ENCODE measurements around the gene ARHGAP42.
"Not testable (repeated sequence)": the region's sequence is repeated elsewhere in the genome, so short reads cannot be mapped to it uniquely, and the experiment has no call there.

ARHGAP42 gene

GRCh38 chr11:100646545-100646944 lies 40.5 kb upstream of the ARHGAP42 start:
- no peak for DNase-seq (ENCODE audit: low read depth)
- no peak overlapping the region for H3K4me3 ChIP-seq (ENCODE audit: low read length)
- TF ChIP-seq, protein P1, sequence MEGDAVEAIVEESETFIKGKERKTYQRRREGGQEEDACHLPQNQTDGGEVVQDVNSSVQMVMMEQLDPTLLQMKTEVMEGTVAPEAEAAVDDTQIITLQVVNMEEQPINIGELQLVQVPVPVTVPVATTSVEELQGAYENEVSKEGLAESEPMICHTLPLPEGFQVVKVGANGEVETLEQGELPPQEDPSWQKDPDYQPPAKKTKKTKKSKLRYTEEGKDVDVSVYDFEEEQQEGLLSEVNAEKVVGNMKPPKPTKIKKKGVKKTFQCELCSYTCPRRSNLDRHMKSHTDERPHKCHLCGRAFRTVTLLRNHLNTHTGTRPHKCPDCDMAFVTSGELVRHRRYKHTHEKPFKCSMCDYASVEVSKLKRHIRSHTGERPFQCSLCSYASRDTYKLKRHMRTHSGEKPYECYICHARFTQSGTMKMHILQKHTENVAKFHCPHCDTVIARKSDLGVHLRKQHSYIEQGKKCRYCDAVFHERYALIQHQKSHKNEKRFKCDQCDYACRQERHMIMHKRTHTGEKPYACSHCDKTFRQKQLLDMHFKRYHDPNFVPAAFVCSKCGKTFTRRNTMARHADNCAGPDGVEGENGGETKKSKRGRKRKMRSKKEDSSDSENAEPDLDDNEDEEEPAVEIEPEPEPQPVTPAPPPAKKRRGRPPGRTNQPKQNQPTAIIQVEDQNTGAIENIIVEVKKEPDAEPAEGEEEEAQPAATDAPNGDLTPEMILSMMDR (conservative IDR thresholded peaks at IDR 0.05; ENCODE audit: low read depth, low read length): no peak

DNA sequence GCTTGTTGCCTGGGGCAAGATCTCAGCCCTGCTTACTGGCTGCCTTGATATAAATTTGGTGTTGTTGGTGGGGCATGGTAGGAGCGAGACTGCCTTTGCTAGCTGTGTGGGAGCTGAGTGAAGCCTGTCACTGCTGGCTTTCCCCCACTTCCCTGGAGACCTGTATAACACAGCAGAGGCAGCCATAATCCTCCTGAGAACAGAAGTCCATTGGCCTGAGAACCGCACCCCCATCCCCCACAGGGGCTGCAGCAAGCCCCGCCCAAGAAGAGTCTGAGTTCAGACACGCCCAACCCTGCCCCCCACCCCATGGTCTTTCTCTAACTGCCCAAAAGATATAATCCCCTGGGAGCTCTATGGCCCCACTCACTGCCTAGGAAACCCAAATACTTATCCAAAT lies 39.2 kb upstream of the ARHGAP42 start:
- DNase-seq (ENCODE audit: low read depth): no peak
- TF ChIP-seq, protein P1 (conservative IDR thresholded peaks at IDR 0.05; ENCODE audit: low read depth, low read length): no peak
- no peak overlapping the region for H3K4me3 ChIP-seq (ENCODE audit: low read length)

DNA sequence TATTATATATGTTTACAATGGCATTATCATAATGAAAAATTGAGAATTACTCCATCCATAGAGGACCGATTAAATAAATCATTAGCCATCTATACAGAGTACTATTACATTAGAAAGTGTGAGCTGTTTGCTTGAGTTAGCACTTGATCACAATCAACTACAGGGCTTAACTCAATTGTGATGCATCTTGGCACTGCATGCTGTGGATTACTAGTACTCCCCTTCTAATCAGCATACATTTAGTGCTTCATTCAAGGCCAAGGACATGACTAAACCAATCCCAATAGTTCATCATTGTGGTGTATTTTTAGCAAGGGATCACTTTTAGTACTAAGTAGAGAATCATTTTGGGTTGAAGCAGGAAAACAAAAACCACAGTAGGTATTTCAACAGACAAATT lies 23.5 kb upstream of the ARHGAP42 start:
- no peak overlapping the region for H3K4me3 ChIP-seq (ENCODE audit: low read length)
- TF ChIP-seq, protein P1 (conservative IDR thresholded peaks at IDR 0.05; ENCODE audit: low read depth, low read length): no peak
- no peak for DNase-seq (ENCODE audit: low read depth)

GRCh38 chr11:100663996-100664395 lies 23.1 kb upstream of the ARHGAP42 start:
- H3K4me3 ChIP-seq (ENCODE audit: low read length): no peak overlapping the region
- DNase-seq (ENCODE audit: low read depth): no peak
- TF ChIP-seq, protein P1 (conservative IDR thresholded peaks at IDR 0.05; ENCODE audit: low read depth, low read length): no peak

DNA sequence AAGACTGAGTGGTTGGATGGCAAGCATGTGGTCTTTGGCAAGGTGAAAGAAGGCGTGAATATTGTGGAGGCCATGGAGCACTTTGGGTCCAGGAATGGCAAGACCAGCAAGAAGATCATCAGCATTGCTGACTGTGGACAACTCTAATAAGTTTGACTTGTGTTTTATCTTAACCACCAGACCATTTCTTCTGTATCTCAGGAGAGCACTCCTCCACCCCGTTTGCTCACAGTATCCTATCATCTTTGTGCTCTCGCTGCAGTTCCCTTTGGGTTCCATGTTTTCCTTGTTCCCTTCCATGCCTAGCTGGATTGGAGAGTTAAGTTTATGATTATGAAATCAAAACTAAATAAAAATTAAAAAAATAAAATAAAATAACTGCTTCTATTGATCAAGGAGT lies 20.3 kb upstream of the ARHGAP42 start:
- not testable (repeated sequence) for H3K4me3 ChIP-seq (ENCODE audit: low read length); DNase-seq (ENCODE audit: low read depth)

- TF ChIP-seq, protein P1 (conservative IDR thresholded peaks at IDR 0.05; ENCODE audit: low read depth, low read length): no peak
- H3K4me3 ChIP-seq (ENCODE audit: low read length): no peak overlapping the region
- no peak for DNase-seq (ENCODE audit: low read depth)
Observed at GRCh38 chr11:100667449-100667848, 19.6 kb upstream of the ARHGAP42 start.

DNA sequence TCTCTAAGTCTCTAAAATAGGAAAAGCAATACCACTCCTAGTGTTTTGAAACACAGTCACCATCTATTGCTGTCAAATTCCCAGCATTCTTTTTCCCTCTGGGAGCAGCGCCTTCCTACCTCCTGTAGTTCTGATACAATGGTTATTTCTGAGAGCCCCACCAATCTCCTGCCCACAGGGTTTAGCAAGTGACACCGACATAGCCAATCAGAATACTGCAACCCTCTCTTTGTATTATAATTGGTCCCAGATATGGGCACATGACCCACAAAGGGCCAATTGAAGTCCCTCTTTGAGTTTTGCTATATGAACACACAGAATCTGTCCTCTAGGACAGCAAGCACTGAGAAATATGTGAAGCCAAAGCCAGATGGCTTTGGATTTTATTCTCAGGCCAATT lies 16.9 kb upstream of the ARHGAP42 start:
- no peak for DNase-seq (ENCODE audit: low read depth)
- TF ChIP-seq, protein P1 (conservative IDR thresholded peaks at IDR 0.05; ENCODE audit: low read depth, low read length): no peak
- H3K4me3 ChIP-seq (ENCODE audit: low read length): no peak overlapping the region

DNA sequence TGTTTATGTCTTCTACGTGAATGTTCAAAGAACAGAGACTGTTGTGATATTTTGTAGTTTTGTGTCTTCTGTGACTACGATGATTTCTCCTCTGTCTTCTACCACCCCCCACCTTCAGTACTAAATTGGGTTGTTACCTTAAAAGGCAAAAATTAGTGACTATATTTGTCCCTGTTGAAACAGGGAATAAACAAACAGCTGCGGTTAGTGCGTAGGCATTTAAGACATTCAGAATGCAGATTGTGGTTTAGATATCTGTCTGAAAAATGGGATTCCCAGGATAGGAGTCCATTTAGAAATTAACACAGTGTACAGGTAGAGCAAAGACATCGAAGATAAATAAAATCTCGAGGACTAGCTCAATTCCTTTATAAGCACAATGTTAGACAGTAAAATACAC lies 15.6 kb upstream of the ARHGAP42 start:
- no peak for DNase-seq (ENCODE audit: low read depth)
- H3K4me3 ChIP-seq (ENCODE audit: low read length): no peak overlapping the region
- TF ChIP-seq, protein P1 (conservative IDR thresholded peaks at IDR 0.05; ENCODE audit: low read depth, low read length): no peak

Data from retinal pigment epithelial cell (primary cell).